Body of pancreas (tissue), 4 donors: ENCODE data around the gene ZNF266. TPM values are rescaled to one million over a fixed set of nuclear protein-coding genes. Genes with fewer than 3 reads are reported as not detected.

Source experiments
- ATAC-seq: fragments of 150-250 bp; one replicate; pipeline ENCODE4 v1.9.1; 2016
- DNase-seq, 4 donors: peaks; one replicate each; pipeline ENCODE4 v3.0.0-alpha.2; 2019
- H3K27ac ChIP-seq, 4 donors: fragments of 200-600 bp; sonication (generic); 1 replicate in 3 of 4; 2 replicates in 1 of 4; pipeline versions ENCODE4 v1.5.1 to v1.6.1; 2016 to 2019; ENCODE audit warnings: mild to moderate bottlenecking in 1 of 4, mixed read lengths in 1 of 4, moderate library complexity in 1 of 4
- H3K27me3 ChIP-seq, 2 donors: fragments of 200-600 bp; sonication (generic); one replicate each; pipeline ENCODE4 v1.6.0; 2016; ENCODE audit warnings: mild to moderate bottlenecking in 1 of 2
- H3K36me3 ChIP-seq, 2 donors: fragments of 200-600 bp; sonication (generic); replicated peaks in 1 of 2; 2 replicates each; pipeline ENCODE4 v1.5.1; 2016; ENCODE audit warnings: low read depth in 2 of 2; ENCODE audit not compliant: insufficient read depth in 1 of 2
- H3K4me1 ChIP-seq: fragments of 200-600 bp; sonication (generic); one replicate; pipeline ENCODE4 v1.6.0; 2016
- H3K4me3 ChIP-seq, 2 donors: fragments of 200-600 bp; sonication (generic); 1 replicate in 1 of 2; 2 replicates in 1 of 2; pipeline ENCODE4 v1.5.1; 2016 to 2019
- H3K9me3 ChIP-seq, 3 donors: fragments of 200-600 bp; sonication (generic); 1 replicate in 2 of 3; 2 replicates in 1 of 3; pipeline ENCODE4 v1.5.1; 2016
- POLR2A ChIP-seq, 3 donors: fragments of 450-650 bp; IDR thresholded peaks; one replicate each; pipeline ENCODE4 v1.6.1; 2016; ENCODE audit warnings: antibody characterized with exemption in 3 of 3, mild to moderate bottlenecking in 2 of 3
- WGBS, 2 donors: methylation state at CpG; one replicate each; pipeline ENCODE4 v1.1.5; 2017; 5-methylcytosine and 5-hydroxymethylcytosine counted together
- intact Hi-C: fragments of 100-400 bp; cut with DNase I; formaldehyde crosslinking; loops from one replicate; pipeline ENCODE4 v1.15.1; 2023
- total RNA-seq, 2 donors: library from RNA; depleted of rRNA; stranded (reverse); fragments of >200 nt; gene quantifications; one replicate each; pipeline ENCODE4 v1.1.0, GENCODE V29; 2016
- TF ChIP-seq, protein P1 (sequence below), 7 experiments: fragments of 450-650 bp in 4 of 7; fragments of 200-600 bp in 3 of 7; sonication (generic) in 3 of 7; IDR thresholded peaks; one replicate each; pipeline ENCODE4 v1.5.1; 2016 to 2019; ENCODE audit warnings: antibody characterized with exemption in 7 of 7

Gene ZNF266
- total RNA-seq: 10 to 100 TPM; 12.2 to 13.7 TPM

DNA sequence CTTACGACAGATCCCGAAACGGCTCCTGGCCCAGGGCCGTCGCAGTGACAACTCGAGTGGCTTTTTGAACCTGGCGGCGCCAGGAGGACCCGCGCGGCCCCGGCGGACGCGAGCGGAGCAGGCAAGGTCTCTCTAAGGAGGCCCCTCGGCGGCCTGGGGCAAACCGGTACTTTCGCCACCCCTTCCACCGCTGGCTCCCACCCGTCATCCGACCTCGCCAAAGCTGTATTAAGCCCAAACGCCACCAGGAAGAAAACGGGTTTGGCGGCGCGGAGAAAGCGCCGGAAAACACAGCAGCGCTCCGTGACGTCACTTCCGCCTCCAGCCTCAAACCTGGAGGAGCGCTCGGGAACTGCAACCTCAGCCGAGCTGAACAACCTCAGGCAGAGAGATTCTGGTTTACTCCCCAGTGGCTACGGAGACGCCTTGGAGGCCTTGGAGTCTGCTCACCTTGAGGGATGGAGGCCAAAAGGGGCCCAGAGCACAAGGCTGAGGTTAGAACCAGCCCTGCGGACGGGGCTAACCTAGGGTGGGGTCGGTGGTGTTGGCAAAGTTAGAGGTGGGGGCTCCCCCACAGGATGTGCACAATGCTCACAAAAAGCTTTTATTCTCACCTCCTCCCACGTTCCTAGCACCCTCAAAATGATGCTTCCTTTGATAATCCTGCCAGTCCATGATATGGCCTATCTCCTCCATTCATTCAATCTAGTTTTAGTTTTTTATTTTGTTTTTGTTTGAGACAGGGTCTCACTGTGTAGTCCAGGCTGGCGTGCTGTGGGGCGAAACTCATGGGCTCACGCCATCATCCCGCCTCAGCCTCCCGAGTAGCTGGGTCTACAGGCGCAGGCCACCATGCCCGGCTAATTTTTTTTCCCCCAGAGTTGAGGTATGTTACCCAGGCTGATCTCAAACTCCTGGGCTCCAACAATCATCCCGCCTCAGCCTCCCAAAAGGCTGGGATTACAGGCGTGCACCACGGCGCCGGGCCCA, at the start of gene ZNF266:
Gene ZNF266 (minus strand): TSS at position 295 of the 990 bp plus-strand sequence. CDS start 15,484 bp downstream, outside the sequence.
- peak; percentile 88 to 90 (median 90) for DNase-seq
- intact Hi-C loops: no loop called here
- peak within 1 kb of the TSS; percentile 45 to 87 (median 71) for H3K27ac ChIP-seq
- peak; percentile 97 for ATAC-seq
- 12 to 71% methylated on average over 13 to 54 of the region's 56 CpGs for WGBS, 2 donors
- TF ChIP-seq POLR2A (IDR thresholded peaks at IDR 0.05): peak in 2 of 3 donors; percentile 55 to 59
- TF ChIP-seq, protein P1, sequence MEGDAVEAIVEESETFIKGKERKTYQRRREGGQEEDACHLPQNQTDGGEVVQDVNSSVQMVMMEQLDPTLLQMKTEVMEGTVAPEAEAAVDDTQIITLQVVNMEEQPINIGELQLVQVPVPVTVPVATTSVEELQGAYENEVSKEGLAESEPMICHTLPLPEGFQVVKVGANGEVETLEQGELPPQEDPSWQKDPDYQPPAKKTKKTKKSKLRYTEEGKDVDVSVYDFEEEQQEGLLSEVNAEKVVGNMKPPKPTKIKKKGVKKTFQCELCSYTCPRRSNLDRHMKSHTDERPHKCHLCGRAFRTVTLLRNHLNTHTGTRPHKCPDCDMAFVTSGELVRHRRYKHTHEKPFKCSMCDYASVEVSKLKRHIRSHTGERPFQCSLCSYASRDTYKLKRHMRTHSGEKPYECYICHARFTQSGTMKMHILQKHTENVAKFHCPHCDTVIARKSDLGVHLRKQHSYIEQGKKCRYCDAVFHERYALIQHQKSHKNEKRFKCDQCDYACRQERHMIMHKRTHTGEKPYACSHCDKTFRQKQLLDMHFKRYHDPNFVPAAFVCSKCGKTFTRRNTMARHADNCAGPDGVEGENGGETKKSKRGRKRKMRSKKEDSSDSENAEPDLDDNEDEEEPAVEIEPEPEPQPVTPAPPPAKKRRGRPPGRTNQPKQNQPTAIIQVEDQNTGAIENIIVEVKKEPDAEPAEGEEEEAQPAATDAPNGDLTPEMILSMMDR (IDR thresholded peaks at IDR 0.05): peak; percentile 50 to 93 (median 77)
- H3K4me1 ChIP-seq: peaks cover 20% of the 10 kb centered on the region
- no peaks in the 10 kb centered on the region for H3K27me3 ChIP-seq
- no peaks in the 10 kb centered on the region for H3K9me3 ChIP-seq
- peaks cover 2 to 7% of the 10 kb centered on the region in 2 donors for H3K36me3 ChIP-seq
- peak within 1 kb of the TSS; percentile 47 to 67 for H3K4me3 ChIP-seq

DNA sequence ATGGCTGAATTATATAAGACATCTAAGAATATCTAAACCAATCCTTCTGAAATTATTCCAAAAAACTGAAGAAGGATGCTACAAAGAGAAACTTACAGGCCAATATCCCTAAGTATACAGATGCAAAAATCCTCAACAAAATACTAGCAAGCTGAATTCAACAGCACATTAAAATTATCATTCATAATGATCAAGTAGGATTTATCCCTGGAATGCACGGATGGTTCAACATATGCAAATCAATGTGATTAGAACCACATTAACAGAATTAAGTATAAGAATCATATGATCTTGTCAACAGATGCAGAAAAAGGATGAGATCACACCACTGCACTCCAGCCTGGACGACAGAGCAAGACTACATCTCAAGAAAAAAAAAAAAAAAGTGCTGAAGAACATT, 49.8 kb upstream of the ZNF266 start:
- 60 to 81% methylated on average over 2 of the region's 2 CpGs for WGBS, 2 donors
- Histone ChIP-seq H3K4me1 (no peaks in the 10 kb centered on the region), H3K27ac (no peak overlapping the region), H3K36me3 (no peaks in the 10 kb centered on the region), H3K9me3 (peaks cover 0 to 32% (median 0%) of the 10 kb centered on the region in 3 donors), H3K27me3 (no peaks in the 10 kb centered on the region), H3K4me3 (no peak overlapping the region)
- ATAC-seq (no peak), DNase-seq (no peak)
- intact Hi-C loops: no loop called here
- TF ChIP-seq POLR2A (IDR thresholded peaks at IDR 0.05): no peak
- TF ChIP-seq, protein P1 (IDR thresholded peaks at IDR 0.05): no peak

DNA sequence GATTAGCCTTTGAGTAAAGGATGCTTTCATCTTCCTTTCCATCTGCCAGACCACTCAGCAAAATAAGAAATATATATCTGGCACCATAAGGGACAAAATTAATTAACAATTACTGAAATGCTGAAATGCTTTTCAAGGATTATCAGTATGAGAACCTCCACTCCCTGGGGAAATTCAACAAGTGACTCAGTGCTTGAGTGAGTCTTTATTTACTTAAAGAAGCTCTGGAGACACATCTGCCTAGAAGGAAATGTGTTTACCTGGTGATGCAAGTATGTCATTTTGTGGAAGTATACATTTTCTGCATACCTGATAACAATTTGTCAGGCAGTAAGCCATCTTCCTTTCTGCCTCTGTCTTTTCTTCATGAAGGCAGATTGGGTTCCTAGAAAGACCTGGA, 39.6 kb upstream of the ZNF266 start:
- ATAC-seq (no peak), DNase-seq (no peak)
- Histone ChIP-seq H3K9me3 (peaks cover 0 to 7% (median 0%) of the 10 kb centered on the region in 3 donors), H3K27ac (no peak overlapping the region), H3K36me3 (no peaks in the 10 kb centered on the region), H3K4me3 (no peak overlapping the region), H3K4me1 (no peaks in the 10 kb centered on the region), H3K27me3 (no peaks in the 10 kb centered on the region)
- intact Hi-C loops: loop anchor here (10.0 kb wide), 1 partner anchor 200 kb away; no protein-coding TSS in a partner anchor
- no peak for TF ChIP-seq POLR2A (IDR thresholded peaks at IDR 0.05)
- TF ChIP-seq, protein P1 (IDR thresholded peaks at IDR 0.05): no peak

DNA sequence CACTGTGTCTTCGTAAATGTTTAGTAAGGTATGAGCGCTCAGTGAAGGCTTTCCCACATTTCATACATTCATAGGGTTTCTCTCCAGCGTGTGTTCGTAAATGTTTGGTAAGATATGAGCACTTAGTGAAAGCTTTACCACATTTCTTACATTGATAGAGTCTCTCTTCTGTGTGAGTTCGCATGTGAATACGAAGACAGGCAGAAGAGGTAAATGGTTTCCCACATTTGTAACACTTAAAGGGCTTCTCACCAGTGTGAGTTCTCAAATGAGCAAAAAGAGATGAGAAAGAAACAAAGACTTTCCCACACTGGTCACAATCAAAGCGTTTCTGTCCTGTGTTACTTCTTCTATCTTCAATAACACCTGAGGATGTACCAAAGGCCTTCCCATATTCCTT, 31.8 kb upstream of the ZNF266 start:
- intact Hi-C loops: no loop called here
- TF ChIP-seq, protein P1 (IDR thresholded peaks at IDR 0.05): no peak
- TF ChIP-seq POLR2A (IDR thresholded peaks at IDR 0.05): no peak
- no peaks in the 10 kb centered on the region for H3K4me1 ChIP-seq
- ATAC-seq: no peak
- no peaks in the 10 kb centered on the region for H3K36me3 ChIP-seq
- H3K27me3 ChIP-seq: no peaks in the 10 kb centered on the region
- H3K27ac ChIP-seq: no peak overlapping the region
- 70 to 77% methylated on average over 7 of the region's 7 CpGs for WGBS, 2 donors
- DNase-seq: no peak
- H3K9me3 ChIP-seq: peaks cover 0 to 39% (median 0%) of the 10 kb centered on the region in 3 donors
- H3K4me3 ChIP-seq: no peak overlapping the region
